Fibroblast of skin of right quadriceps (primary cell): Measurements from ENCODE around the gene RBM38.
A peak's percentile ranks its signal among the peaks of the same experiment; 100 is the strongest.

ENCODE experiments used
- DNase-seq: peaks from one replicate; pipeline ENCODE4 v3.0.0-alpha.2; 2013

RBM38 gene

GRCh38 chr20:57375652-57376230 lies 15.5 kb upstream of the RBM38 start:
- no peak for DNase-seq

DNA sequence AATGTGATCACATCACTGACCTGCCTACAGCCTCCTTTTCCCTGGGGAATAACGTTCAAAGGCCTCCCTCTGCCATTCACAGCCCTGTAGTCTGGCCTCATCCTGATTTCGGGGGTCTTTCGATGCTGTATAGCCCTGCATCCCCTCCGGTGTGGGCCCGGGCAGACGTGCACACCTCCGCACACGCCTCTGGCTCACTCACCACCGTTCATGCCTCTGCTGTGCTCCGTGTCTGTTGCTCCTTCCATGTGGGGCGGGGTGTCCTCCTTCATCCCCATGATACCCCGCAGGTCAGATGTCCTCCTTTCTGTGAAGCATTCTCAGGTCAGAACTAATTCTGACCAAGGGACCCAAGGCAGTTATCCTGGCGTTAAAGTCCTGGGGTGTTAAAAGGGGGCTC lies 13.8 kb upstream of the RBM38 start:
- no peak for DNase-seq

- DNase-seq, result no peak
Observed at GRCh38 chr20:57378107-57378506, 13.1 kb upstream of the RBM38 start.

DNA sequence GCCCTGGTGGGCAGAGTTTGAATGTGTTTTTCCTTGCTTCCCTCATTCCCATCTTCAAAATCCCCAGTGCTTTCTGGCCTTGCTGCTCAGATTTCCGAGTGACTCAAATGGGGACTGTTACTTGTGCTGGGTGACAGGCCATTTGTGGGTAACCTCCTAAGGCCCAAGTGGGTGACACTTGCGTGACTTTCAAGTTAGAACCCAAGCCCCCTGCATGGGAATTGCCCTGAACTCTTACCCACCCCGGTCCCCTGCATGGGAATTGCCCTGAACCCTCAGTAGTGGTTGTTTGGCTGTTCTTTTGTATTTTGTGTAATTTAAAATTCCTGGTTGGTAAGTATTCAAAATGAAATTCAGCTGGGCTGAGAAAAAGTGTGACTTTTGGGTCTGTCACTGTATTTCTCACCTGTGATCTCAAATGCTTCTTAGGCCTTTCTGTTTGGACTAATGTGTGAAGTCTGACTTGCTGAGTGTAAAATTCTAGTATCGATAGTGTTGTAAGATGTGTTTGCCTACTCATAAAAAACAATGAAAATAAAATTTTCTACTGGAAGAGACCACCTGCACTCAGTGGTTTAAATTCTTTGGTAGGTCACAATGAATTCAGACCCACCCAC lies 12.4 kb upstream of the RBM38 start:
- DNase-seq, result no peak

DNA sequence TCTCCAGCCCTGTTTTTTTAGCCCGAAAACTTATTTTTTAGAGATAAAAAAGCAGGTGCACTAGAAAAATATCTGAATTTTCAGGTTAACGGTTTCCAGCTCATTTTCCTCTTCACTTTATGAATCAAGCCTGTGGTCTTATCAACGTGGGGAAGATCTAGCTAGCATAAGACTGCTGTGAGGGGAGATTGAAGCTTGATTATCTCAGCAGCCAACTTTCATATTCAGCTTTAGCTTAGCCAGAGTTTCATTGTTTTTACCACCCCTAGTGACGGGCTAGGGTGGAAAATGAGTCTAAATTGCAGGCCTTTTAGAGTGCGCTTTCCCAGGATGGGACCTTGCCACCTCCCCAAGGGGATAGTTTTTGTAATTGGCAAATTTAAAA lies 11.9 kb upstream of the RBM38 start:
- DNase-seq, result no peak

- no peak for DNase-seq
Observed at GRCh38 chr20:57380081-57380750, 11.0 kb upstream of the RBM38 start.

DNA sequence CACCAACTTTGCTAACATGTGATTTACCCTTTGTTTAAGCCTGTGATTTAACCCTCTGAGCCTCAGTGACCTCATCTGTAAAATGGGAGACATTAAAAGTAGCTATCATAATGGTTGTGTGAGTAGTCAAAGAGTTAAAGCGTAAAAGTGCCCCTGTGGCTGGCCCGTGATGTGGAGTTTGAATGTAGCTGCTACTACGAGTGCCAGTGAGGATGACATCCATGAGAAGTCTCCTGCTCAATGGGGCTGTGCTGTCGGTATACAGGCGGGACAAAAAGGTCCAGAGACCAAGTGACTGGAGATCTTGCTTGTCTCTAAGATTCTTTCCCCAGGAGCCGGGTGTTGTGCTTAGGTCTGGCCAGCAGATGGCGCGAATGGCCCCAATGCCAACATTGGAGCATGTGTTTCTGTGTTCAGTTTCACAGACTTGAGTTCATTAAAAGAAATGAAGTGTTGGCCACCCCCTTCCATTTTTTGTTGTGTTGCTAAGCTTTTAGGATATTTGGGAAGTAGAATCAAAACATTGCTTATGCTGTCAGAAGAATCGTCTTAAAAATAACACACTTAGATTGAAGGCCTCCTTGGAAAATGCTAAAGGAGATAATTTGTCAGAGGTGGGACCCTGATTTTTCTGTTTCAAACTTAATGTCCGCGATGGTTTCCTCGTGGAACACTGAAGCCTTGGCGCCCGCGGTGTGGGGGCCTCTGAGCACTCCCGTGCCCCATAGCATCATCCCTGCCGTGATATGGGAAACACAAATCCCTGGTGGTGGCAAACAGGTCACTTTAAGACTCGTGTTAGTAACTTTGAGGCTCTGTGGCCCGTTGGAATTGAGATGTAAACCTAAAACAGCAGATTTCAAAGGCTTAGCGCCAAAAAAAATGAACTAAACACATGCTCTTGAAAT lies 9.3 kb upstream of the RBM38 start:
- peak; percentile 58 for DNase-seq

GRCh38 chr20:57382516-57382915 lies 8.7 kb upstream of the RBM38 start:
- no peak for DNase-seq

DNA sequence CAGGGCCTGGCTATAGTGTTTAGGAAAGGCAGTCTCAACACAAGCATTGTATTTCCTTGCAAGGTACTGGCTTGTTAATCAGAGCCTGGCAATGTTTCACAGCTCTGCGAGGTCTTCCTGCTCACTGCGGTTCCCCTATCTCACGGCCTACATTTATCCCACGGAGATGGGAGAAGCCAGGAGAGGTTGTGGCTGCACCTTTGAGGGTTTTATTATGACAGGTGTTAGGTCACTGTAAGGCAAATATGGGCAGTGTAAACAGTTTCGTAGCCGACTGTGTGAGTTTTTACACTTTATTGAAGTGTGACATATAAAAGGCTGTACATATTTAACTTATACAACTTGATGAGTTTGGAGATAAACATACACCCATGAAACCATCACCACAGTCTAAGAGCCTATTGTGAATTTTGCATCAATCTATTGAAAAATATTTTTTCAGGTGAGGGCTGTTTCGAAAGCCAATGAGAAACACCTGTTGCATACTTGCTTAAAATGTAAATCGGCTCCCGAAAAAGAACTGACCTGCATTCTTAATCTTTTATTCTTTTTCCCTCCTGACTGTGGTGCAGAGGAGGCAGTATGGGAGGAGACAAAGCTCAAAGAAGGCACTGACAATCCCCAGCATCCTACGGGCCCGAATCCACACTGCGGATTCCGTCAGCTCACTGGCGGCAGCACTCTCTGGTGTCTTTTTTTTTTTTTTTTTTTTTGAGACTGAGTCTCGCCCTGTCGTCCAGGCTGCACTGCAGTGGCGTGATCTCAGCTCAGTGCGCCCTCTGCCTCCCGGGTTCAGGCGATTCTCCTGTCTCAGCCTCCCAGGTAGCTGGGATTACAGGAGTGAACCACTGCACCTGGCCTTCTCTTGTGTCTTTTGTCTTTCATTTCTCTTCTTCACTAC lies 7.5 kb upstream of the RBM38 start:
- no peak for DNase-seq

- no peak for DNase-seq
Observed at GRCh38 chr20:57384486-57384885, 6.7 kb upstream of the RBM38 start.

DNA sequence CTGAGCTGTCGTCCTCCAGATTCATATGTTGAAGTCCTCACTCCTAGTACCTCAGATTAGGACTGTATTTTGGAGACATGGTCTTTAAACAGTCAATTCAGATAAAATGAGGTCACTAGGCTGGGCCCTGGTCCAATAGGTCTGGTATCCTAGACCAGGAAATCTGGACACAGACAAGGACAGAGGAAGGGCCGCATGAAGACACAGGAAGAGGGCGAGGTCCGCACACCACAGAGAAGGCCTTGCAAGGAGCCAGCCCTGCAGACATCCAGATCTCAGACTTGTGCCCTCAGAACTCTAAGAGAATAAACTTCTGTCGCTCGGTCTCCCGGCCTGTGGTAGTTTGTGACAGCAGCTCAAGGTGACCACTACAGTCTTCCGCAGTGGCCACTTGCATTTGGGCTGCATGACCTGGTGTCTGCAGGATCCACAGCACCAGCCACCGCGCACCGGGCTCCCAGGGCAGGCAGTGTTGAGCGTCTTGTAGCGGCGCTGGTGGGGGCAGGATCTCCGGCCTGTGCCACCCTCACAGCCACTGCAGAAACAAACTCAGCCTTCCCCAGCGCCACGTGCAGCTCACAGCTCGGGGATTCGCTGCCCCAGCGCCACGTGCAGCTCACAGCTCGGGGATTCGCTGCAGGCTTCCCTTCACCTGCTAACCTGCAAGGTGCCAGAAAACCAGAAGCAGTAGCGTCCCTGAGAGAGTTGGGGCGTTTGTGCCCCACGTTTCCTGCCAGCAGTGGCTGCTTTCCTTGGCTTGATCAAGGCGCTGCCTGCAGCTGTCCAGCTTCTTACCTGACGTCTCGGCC lies 6.0 kb upstream of the RBM38 start:
- DNase-seq, result no peak

DNA sequence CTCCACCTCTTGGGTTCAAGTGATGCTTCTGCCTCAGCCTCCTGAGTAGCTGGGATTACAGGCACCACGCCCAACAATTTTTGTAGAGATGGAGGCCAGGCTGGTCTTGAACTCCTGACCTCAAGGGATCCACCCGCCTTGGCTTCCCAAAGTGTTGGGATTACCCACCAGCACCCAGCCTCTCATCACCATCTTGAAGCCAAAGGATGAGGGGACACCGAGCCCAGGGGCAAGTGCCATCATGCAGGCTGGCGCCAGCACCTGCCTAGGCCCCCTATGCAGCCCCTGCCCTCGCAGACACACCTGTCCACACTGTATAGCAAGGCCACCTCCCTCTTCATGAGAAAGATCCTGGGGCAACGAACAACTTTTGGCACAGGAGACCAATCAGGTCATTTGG lies 5.3 kb upstream of the RBM38 start:
- no peak for DNase-seq

DNA sequence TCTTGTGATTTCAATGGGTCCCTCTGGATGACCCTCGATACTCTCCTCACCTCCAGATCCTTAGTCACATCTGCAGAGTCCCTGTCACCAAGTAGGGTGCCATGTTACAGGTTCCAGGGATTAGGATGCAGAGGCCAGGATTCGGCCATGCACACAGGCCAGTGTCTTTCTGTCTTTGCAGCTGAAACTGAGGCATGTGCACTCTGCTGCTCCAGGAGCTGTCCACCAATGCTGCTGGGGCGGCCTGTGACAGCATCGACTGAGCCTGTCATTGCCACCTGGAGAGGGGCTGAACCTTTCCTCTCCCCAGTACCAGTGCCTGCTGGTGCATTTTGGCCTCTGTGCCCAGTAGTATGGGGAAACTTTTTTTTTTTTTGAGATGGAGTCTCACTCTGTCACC lies 4.4 kb upstream of the RBM38 start:
- DNase-seq, result no peak

GRCh38 chr20:57387463-57387862 lies 3.7 kb upstream of the RBM38 start:
- DNase-seq, result no peak

GRCh38 chr20:57387945-57388371 lies 3.2 kb upstream of the RBM38 start:
- no peak for DNase-seq

DNA sequence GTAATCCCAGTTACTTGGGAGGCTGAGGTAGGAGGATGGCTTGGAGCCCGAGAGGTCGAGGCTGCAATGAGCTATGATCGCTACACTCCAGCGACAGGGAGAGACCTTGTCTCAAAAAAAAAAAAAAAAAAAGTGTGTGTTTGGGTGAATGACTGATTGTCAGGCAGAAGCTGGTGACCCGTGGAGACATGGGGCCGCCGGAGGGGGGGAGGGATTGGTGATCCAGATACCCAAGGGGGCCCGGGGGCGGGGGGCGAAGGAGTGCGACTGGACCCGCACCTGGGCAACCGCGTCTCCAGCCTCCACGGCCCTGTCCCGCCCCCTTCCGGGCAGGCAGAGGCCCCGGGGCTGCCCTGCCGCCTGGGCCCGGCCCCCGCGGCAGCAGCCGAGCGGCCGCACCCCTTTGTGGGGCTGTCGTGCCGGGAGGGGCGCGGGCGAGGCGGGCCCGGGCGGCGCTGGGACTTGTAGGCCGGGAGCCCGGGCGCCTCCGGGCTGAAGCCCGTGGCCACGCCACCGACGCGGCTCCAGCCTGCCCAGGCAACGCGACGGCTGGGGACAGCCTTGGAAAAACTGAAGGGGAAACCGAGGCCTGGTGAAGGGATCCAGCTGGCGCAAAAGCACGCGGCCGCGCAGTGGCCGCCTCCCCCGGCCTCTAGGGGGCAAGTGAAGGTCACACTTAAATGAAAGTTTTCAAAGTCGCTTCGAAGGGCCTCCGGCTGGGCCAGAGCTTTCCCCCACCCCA lies 2.1 kb upstream of the RBM38 start:
- peak; percentile 65 for DNase-seq

- DNase-seq, result no peak
Observed at GRCh38 chr20:57389695-57390603, 1.2 kb upstream of the RBM38 start.

GRCh38 chr20:57391439-57392301 lies 474 bp downstream of the RBM38 start:
- DNase-seq, result no peak
